HepG2 (cell line): ENCODE data around the gene ACP5. TPM values are rescaled to one million over a fixed set of nuclear protein-coding genes. Genes with fewer than 3 reads are reported as not detected.

Experiments
- KAT2B ChIP-seq: fragments of 150-350 bp; IDR thresholded peaks from 2 replicates; pipeline ENCODE4 v1.6.1; 2014; ENCODE audit warnings: low read depth, low read length, borderline replicate concordance
- MLXIP ChIP-seq: sonication (generic); formaldehyde crosslinking; IDR thresholded peaks from 2 replicates; pipeline ENCODE4 v1.9.0; 2021; ENCODE audit warnings: missing genetic modification reagents, borderline replicate concordance
- MXD4 ChIP-seq: IDR thresholded peaks from 2 replicates; pipeline ENCODE4 v1.6.1; 2016; ENCODE audit warnings: mild to moderate bottlenecking, missing biosample characterization, missing genetic modification reagents
- NCOR1 ChIP-seq: fragments of 200-600 bp; sonication (generic); IDR thresholded peaks from 2 replicates; pipeline ENCODE4 v1.7.0; 2017; ENCODE audit warnings: antibody characterized with exemption, low read length, borderline replicate concordance
- TGIF2 ChIP-seq: IDR thresholded peaks from 2 replicates; pipeline ENCODE4 v1.6.1; 2016; ENCODE audit warnings: control low read depth, missing compliant biosample characterization
- THAP9 ChIP-seq: sonication (generic); formaldehyde crosslinking; IDR thresholded peaks from 2 replicates; pipeline ENCODE4; 2020; ENCODE audit warnings: missing genetic modification reagents, mild to moderate bottlenecking, borderline replicate concordance
- ZBTB3 ChIP-seq: sonication (generic); formaldehyde crosslinking; IDR thresholded peaks from 2 replicates; pipeline ENCODE4 v1.4.0; 2020; ENCODE audit warnings: low read depth, mild to moderate bottlenecking, moderate library complexity, missing genetic modification reagents, borderline replicate concordance
- ZBTB7A ChIP-seq: sonication (generic); formaldehyde crosslinking; IDR thresholded peaks from 2 replicates; pipeline ENCODE4 v1.8.0; 2022; ENCODE audit warnings: mild to moderate bottlenecking, missing genetic modification reagents
- ZNF124 ChIP-seq: sonication (generic); formaldehyde crosslinking; IDR thresholded peaks from 2 replicates; pipeline ENCODE4 v1.4.0; 2020; ENCODE audit warnings: missing genetic modification reagents
- ZNF3 ChIP-seq: IDR thresholded peaks from 2 replicates; pipeline ENCODE4 v1.7.0; 2017; ENCODE audit warnings: inconsistent platforms
- ZNF333 ChIP-seq: sonication (generic); formaldehyde crosslinking; IDR thresholded peaks from 2 replicates; pipeline ENCODE4 v1.4.0; 2020; ENCODE audit warnings: mild to moderate bottlenecking, missing genetic modification reagents, borderline replicate concordance
- ZNF687 ChIP-seq: sonication (generic); formaldehyde crosslinking; IDR thresholded peaks from 2 replicates; pipeline ENCODE4 v1.5.1; 2020; ENCODE audit warnings: mild to moderate bottlenecking, missing genetic modification reagents, moderate library complexity
- ZXDC ChIP-seq: sonication (generic); formaldehyde crosslinking; IDR thresholded peaks from 2 replicates; pipeline ENCODE4 v1.5.0; 2020; ENCODE audit warnings: mild to moderate bottlenecking, missing genetic modification reagents
- polyA plus RNA-seq, 8 experiments: library from polyadenylated mRNA; depleted of rRNA in 3 of 8; stranded (reverse) in 7 of 8; unstranded in 1 of 8; fragments of >200 nt; fragmentation: Illumina TruSeq in 4 of 8; extraction: Trizol in 4 of 8; gene quantifications; 2 replicates each; pipeline versions ENCODE4 v1.2.1 to v1.2.3, GENCODE V29; 2011 to 2016; ENCODE audit warnings: low read depth in 4 of 8, missing spikeins in 1 of 8, mixed read lengths in 1 of 8; ENCODE audit not compliant: insufficient read depth in 1 of 8
- total RNA-seq, 5 experiments: library from RNA; depleted of rRNA; stranded (reverse); fragments of >200 nt; fragmentation: Illumina TruSeq; extraction: Trizol; gene quantifications; 2 replicates each; pipeline ENCODE4 v1.2.3, GENCODE V29; 2016; ENCODE audit warnings: low read depth in 1 of 5

The ACP5 gene
- total and polyA plus RNA-seq, 2 of the 13 experiments (the other 11 are each of a cell fraction or from before 2014, with no cell fraction given) = 1.3 to 6.7 TPM

GRCh38 chr19:11528551-11529341 is 48.7 kb downstream of the ACP5 start, which contains the start of gene ECSIT (continued):
- peak; percentile 76 for TF ChIP-seq MXD4 (CRISPR knock-in tag)
- TF ChIP-seq MLXIP (CRISPR knock-in tag) = no peak
- TF ChIP-seq ZNF687 = peak; percentile 88
- TF ChIP-seq NCOR1 = peak; percentile 45; the same call in 1 of the 2 replicates
- TF ChIP-seq ZNF3 = no peak
- no peak; the same call in 1 of the 2 replicates for TF ChIP-seq ZBTB7A (CRISPR knock-in tag)
- peak; percentile 97 for TF ChIP-seq TGIF2
- TF ChIP-seq ZNF124 (CRISPR knock-in tag) = no peak
- no peak for TF ChIP-seq ZNF333 (CRISPR knock-in tag)
- no peak for TF ChIP-seq ZBTB3 (CRISPR knock-in tag)
- TF ChIP-seq ZXDC = no peak
- no peak for TF ChIP-seq KAT2B
- peak; percentile 98 for TF ChIP-seq THAP9 (CRISPR knock-in tag)
